Posterior cingulate gyrus (tissue), 11 donors: ENCODE data around the gene CYBC1.
"Not testable (repeated sequence)": the region's sequence is repeated elsewhere in the genome, so short reads cannot be mapped to it uniquely, and the experiment has no call there.

Source experiments
- DNase-seq, 10 donors: peaks; one replicate each; pipeline versions ENCODE4 v3.0.0 to v3.0.0-alpha.2; 2020 to 2021; ENCODE audit warnings: mixed read lengths in 3 of 10
- intact Hi-C: fragments of 100-400 bp; cut with DNase I; formaldehyde crosslinking; loops from one replicate; pipeline ENCODE4 v1.15.1; 2023

CYBC1 gene

DNA sequence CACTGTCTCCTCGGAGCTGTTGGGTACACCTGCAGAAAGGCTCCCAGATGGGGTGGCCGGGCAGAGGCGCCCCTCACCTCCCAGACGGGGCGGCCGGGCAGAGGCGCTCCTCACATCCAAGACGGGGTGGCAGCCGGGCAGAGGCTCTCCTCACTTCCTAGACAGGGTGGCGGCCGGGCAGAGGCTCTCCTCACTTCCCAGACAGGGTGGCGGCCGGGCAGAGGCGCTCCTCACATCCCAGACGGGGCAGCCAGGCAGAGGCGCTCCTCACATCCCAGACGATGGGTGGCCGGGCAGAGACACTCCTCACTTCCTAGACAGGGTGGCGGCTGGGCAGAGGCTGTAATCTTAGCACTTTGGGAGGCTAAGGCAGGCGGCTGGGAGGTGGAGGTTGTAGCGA, 3.2 kb upstream of the CYBC1 start:
- intact Hi-C loops, result not testable (repeated sequence)
- peak in 2 of 10 donors; percentile 27 to 71 for DNase-seq

DNA sequence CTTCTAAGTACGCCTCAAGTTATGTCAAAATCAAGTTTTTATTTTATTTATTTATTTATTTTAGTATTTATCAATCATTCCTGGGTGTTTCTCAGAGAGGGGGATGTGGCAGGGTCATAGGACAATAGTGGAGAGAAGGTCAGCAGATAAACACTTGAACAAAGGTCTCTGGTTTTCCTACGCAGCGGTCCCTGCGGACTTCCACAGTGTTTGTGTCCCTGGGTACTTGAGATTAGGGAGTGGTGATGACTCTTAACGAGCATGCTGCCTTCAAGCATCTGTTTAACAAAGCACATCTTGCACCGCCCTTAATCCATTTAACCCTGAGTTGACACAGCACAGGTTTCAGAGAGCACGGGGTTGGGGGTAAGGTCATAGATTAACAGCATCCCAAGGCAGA, 2.6 kb upstream of the CYBC1 start:
- intact Hi-C loops, result not testable (repeated sequence)

DNA sequence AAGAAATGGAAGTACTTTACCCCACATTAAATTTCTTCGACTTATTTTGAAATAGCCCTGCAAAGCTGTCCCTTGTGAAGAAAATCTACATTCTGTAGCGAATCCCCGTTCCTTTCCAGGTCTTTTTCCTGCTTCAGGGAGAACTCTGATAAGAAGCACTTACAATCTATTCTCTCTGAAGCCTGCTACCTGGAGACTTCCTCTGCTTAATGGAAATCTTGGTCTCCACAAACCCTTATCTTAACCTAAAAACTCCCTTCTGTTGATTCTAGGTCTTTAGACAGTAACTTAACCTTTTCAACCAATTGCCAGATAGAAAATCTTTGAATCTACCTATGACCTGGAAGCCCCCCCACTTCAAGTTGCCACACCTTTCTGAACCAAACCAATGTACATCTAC, 1.6 kb upstream of the CYBC1 start:
- intact Hi-C loops, result no loop called here
- DNase-seq, result no peak

More for the DNA sequence above, 2.6 kb upstream of the CYBC1 start:
- DNase-seq, result not testable (repeated sequence)

DNA sequence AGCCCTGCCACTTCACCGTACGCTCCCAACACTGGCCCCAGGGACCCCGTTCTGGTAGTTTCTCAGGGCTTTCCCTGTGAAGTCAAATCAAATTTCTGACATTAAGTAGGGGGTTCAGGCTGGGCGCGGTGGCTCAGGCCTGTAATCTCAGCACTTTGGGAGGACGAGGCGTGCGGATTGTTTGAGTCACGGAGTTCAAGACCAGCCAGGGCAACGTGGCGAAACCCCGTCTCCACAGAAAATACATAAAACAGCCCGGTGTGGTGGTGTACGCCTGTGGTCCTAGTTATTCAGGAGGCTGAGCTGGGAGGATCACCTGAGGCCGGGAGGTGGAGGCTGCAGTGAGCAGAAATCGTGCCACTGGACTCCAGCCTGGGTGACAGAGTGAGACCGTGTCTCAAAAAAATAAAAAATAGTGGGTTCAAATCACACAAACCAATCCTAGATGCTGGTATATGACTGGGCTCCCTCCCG, 632 bp downstream of the CYBC1 start:
- intact Hi-C loops, result no loop called here
- peak in 2 of 10 donors; percentile 61 to 79 for DNase-seq

DNA sequence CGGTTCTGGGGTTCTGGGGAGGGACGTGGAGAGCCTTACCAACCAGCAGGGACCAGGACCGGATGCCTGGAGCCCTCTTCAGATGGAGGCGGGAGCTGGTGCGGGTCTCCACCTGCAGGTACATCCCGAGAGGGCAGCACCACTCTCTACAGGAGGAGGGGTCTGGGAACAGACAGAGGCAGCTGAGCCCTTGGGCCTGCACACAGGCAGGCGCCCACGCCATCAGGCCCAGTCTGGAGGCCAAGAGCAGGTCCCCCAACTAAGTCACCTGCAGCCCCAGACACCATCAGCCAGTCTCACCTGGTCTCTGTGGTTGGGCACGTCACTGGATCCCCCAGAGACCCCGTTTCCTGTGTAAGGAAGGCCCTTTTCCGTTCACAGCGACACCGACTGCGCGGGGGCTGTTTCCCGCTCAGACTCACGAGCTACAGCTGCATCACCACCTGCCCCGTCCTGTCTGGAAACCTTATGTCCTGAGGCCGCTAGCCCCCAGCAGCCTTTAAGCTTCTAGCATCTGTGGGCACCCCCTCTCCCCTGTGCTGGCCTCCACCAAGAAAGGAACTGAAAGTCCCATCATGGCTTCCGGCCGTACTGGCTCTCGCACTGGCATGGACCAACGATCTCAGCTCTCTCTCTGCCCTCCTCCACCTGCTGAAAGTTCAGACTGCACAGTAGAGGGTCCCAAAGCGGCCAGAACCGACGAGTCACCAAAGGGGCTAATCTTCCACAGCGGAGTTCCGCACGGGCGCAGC, 1.2 kb downstream of the CYBC1 start:
- intact Hi-C loops, result no loop called here
- peak in 1 of 10 donors; percentile 44 for DNase-seq

DNA sequence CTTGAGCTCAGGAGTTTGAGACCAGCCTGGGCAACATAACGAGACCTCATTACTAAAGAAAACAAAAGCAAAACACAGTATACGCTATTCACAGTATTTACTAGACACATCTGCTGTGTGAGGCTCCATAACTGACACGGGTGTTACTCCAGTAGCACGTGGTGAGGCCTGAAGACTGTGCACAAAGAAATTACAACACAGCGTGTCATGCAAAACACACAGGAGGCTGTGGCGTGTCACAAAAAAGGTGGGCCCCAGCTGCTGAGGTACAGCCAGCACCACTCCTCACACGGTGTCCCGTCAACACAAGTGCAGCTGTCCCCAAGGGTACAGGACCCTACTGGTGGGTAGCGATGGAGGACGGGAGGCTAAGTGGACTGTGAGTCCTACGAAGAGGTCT, 2.7 kb downstream of the CYBC1 start:
- intact Hi-C loops, result no loop called here
- DNase-seq, result peak in 1 of 10 donors; percentile 13

DNA sequence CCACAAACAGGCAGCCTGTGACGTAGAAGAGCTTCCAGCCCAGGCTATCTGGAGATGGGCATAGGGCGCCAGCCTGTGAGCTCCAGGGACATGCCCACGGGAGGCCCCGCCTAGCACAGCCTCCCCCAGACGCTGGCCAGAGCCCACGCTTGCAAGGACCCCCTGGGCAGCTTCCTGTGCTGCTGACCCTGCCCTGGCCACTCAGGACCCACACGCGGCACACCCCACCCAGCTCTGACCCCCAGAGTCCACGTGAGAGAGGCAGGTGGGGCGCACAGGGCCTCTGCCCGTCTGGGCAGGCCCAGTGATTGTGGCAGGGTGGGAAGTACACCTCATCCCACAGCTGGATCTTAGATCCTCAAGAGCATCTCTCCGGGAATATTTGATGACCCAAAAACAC, 3.9 kb downstream of the CYBC1 start:
- DNase-seq, result no peak
- intact Hi-C loops, result no loop called here

DNA sequence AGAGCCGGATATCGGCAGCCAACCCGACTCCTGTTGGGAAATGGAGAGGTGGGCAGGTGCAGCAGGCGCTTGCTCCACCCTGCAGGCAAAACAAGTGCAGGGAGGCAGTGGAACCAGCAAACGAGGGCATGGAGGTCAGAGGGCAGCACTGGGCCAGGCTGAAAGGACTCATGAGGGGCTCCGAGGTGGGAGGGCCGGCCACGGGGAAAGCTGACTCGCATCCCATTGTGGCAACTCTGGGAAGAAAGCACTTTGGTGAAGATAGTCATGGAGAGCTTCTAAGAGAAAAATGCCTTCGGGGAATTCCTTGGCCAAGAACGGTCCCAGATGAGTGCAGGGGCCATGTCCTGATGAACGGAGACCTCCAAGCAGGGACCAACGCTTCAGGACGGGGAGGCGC, 4.4 kb downstream of the CYBC1 start:
- intact Hi-C loops, result no loop called here
- DNase-seq, result no peak

DNA sequence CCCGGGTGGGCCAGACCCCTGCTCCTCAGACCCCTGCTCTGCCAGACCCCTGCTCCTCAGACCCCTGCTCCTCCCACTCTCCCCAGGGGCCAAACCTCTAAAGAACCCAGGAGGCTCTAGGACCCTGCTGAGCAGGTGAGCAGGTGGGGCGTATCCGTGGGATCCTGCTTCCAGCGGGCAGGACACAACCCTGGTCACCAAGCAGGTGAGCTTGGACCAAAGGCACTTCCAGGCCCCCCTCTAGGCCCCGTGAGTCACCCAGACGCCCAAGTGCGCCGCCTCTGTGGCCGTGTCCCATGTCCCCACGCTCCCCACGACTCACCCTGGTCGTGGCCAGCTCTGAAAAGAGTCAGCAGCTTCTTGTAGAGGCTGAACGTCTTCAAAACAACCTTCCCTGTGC, 5.0 kb downstream of the CYBC1 start:
- intact Hi-C loops, result no loop called here
- no peak for DNase-seq

DNA sequence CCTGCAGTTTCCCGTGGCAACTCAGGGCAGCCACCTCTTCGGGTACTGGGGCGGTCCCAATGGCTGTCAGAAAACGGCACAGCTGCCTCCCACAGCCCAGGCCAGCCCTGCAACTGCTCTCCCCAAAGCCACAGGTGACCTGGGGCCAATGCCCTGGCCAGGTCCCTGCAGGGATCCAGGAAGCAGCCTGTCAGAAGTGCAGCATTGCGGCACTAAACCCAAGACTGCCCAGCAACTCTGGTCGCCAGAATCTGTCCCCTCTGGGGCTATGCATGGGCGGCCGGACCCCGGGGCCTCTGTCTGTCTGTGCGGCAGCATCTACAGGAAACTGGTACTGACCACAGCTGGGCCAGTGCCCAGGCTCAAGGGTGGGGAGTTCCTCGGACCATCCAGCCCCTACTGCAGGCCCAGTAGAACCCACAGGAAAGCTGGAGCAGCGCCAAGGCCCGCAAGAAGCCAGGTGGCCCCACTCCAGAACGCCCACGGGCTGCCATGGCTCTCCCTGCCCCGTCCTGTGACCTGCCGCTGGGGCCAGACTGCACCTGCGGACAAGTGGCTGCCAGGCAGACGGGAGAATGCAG, 5.5 kb downstream of the CYBC1 start:
- peak in 3 of 10 donors; percentile 23 to 90 (median 76) for DNase-seq
- intact Hi-C loops, result no loop called here

DNA sequence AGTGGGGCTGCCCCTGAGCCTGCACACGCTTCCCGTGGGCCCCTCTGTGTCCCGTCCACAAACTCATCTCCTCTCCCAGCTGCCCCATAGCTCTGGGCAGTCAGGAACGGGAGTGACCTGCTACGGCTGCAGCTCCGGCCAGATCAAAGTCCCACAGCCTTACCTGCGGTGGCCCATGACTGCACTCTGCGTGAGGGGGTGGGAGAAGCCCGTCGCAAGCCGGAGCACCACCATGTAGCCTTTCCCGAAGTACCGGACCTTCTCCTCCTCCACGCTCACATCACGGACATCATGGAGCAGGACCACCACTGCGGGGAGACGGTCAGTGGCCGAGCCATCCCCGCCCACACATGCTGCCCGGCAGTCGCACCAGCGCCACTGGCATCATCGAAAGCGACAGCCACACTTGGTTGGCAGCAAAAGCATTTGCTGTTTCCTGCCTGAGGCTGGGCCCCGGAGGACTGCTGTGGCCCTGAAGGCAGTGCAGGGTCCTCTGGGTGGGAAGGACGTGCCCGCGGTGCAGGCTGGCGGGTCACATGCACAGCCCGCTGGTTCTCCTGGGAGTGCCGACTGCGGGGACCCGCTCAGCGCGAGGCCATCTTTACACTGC, 6.2 kb downstream of the CYBC1 start:
- intact Hi-C loops, result no loop called here
- DNase-seq, result peak in 3 of 10 donors; percentile 42 to 82 (median 79)

DNA sequence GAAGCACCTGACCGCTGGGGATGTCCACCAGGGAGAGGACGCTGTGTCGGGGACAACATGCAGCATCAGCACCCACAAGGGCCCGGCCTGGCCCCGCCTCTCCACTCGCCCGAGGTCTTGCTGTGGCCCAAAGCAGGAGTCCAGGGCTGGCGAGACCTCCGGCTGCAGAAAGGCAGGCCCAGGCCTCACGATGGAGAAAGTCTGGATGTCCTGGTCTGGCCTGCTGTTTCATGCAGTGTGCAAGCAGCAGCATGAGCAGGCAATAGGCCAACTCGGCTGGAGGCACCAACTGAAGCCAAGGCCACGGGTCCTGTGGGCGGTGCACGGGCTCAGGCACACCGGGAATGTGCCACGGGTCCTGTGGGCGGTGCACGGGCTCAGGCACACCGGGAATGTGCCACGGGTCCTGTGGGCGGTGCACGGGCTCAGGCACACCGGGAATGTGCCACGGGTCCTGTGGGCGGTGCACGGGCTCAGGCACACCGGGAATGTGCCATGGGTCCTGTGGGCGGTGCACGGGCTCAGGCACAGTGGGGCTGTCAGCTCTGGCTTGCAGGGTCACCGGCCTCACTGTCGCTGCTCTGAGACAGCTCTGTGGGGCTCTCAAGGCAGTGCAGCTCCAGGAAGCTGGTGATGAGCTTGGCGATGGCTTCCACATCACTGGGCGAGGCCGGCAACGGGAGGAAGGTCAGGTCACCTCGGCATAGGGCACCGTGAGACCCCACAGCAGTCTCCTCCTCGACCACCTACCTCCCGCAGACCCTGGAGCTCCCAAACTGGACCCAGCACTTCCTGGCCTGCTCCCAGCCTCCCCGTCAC, 6.9 kb downstream of the CYBC1 start:
- intact Hi-C loops, result no loop called here
- peak in 6 of 10 donors; percentile 44 to 92 (median 74) for DNase-seq

DNA sequence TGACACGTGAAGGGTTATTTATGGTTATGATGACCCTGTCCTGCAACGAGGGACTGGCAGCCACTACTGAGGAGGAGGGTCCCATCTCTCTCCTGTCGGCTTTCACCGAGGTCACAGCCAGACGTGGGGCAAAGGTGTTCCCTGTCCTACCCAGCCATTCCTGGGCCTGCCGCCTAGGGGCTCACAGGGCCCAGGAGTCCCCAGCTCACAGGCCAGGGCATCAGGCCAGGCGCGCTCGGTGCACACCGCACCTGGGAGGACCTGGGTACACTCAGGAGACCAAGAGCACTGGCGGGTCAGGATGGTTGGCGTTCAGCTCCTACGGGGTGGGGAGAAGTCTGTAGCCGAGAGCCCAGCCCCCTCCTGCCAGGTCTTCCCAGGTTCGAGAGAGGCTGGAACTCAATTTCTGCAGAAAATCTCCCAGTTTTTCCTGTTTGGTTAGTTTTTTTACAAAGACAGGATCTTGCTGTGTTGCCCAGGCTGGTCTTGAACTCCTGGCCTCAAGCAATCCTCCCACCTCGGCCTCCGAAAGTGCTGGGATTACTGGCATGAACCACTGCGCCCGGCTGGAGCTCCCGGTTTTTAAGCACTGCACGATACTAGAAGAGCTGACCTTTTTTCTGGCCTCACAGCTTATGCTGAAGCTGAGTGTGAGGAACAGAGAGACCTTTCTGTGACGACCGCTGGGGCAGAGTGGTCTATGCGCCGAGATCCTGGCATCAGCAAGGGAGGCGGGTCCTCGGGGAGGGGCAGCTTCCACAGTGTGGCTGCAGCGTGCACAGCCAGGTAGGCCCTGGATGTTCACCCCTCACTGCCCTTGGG, 7.7 kb downstream of the CYBC1 start:
- DNase-seq, result peak in 2 of 10 donors; percentile 54 to 62
- intact Hi-C loops, result no loop called here

DNA sequence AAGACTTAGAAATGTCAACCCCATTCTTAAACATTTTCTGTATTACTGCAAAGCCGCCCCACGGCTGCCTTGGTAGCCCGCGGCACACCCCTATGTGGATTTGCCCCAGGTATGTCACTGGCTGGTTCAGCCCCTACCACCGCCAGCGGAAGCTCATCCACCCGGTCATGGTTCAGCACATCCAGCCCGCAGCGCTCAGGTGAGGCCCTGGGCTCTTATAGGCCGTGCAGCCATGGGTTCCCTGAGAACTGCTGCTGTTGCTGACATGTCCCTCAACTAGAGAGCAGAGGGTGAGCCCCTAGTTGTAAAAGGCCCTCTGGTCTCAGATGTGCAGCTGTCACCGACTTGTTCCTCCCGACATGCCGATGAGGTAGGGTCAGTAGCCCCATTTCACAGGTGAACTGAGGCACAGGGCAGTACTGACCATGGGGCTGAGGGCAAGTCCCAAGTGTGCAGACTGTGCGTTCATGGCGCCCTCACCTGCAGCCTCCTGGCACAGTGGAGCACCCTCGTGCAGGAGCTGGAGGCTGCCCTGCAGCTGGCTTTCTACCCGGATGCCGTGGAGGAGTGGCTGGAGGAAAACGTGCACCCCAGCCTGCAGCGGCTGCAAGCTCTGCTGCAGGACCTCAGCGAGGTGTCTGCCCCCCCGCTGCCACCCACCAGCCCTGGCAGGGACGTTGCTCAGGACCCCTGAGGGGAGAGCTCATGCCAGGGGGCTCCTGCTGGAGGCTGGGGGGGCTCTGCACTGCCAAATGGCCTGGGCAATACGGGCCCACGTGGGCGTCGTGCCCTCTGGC, 8.7 kb downstream of the CYBC1 start:
- intact Hi-C loops, result no loop called here
- peak in 2 of 10 donors; percentile 43 to 70 for DNase-seq

DNA sequence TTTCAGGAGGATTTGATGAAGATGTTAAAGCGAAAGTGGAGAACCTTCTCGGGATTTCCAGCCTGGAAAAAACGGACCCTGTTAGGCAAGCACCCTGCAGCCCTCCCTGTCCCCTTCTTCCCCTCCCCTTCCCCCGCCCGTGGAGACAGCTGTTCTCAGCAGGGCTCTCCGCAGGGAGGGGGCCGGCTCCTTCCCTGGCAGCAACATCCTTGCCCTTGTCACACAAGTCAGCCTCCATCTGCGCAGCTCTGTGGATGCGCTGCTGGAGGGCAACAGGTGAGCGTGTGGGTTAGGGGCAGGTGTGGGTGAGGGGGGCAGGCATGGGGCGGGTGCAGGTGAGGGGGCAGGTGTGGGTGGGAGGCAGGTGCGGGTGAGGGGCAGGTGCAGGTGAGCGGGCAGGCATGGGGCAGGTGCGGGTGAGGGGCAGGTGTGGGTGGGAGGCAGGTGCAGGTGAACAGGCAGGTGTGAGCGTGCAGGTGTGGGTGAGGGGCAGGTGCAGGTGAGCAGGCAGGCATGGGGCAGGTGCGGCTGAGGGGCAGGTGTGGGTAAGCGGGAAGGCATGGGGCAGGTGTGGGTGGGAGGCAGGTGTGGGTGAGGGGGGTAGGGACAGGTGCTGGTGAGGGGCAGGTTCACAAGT, 9.4 kb downstream of the CYBC1 start:
- DNase-seq, result peak in 1 of 10 donors; percentile 80
- intact Hi-C loops, result no loop called here

DNA sequence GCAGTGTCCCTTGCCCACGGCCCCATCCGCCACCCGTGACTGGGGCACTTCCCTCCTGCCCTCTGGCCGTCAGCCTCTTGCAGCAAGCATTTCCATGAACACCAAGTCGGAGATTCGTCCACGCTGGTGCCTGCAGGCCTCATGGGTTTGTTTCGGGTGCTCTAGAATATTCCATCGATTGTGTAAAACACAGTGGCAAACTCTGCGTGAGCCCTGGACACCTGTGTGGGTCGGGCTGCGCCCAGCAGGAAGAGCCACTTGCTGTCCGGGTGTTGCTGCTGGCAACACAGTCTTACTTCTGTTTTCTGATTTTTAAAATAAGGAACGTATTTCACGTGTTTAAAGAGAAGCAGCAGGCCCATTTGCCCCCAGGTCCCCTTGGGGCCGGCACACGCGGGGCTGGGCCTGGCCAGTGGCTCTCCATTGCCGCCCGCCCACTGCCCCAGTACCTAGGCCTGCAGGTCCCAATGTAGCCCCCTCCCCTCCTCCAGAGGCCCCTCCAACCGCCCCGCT, 10.0 kb downstream of the CYBC1 start:
- DNase-seq, result peak in 1 of 10 donors; percentile 79
- intact Hi-C loops, result no loop called here

DNA sequence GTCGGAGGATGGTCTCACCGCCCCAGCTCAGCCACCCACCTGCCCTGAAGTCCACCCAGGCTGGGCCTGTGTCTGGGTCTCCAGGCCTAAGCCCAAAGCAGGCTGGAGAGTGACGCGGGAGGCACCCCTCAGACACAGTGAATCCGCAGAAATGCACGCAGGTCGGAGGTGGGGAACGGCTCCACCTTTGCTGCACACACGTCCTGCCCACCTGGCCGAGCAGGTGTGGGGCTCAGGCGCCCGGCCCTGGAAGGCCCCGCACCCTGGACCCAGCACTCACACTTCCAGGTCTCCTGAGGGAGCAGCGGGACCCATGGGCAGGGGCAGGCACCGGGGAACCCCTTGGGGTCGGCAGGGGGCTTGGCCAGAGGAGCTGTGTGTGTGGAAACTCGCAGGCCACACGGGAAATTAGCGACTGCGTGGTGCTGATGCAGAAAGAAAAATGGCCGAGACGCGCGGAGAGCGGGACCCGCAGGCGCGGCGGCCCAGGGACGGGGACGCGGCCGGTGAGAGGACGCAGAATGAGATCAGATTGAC, 10.7 kb downstream of the CYBC1 start:
- DNase-seq, result peak in 2 of 10 donors; percentile 80 to 84

DNA sequence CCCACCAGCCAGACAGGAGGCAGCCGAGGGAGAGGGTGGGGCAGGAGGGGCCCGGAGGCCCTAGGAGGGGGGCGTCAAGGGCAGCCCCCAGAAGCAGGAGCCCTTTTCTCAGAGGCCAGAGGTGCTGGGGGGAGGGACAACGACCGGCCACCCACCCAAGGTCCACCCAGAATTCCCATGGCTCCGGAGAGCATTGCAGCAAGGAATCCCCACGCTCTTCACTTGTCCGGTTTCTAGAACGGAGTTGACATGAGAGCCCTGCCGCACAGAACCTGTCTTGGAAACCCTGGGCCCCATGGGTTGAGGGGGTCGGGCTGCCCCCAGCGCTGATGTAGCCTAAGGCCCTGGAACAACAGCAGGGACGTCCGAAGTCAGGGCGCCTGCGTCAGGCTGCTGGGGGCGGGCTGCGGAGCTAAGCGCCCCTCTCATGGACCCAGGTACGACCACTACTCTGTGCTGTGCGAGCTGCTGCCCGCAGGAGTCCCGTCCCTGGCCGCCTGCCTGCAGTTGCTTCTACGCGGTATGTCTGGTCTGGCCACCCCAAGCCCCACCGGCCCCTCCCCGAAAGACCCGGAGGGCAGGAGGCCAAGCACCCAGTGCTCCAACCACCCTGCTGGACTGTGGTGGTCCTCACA, 11.2 kb downstream of the CYBC1 start:
- DNase-seq, result peak in 2 of 10 donors; percentile 53 to 80

More for the DNA sequence above, 10.7 kb downstream of the CYBC1 start:
- intact Hi-C loops, result no loop called here

More for the DNA sequence above, 11.2 kb downstream of the CYBC1 start:
- intact Hi-C loops, result no loop called here
